SK-N-SH (cell line): ENCODE results near the gene DHCR24. TPM values are rescaled to one million over a fixed set of nuclear protein-coding genes. Genes with fewer than 3 reads are reported as not detected.

Source experiments
- CTCF ChIA-PET: fragments of 300-600, 350-600 bp; formaldehyde crosslinking; extraction: SDS; loops from one replicate; lab custom pipeline; 2021; lab: Yijun Ruan, JAX
- POLR2A ChIA-PET: fragments of 350-600 bp; sonication (Branson Sonifier 250); formaldehyde crosslinking; extraction: SDS; loops from one replicate; lab custom pipeline; 2020; ENCODE audit warnings: antibody characterized with exemption, inconsistent platforms; lab: Yijun Ruan, JAX
- DNase-seq: peaks from one replicate; pipeline ENCODE4 v3.0.0; 2012
- H2AFZ ChIP-seq: fragments of 200-600 bp; sonication (generic); 2 replicates; pipeline ENCODE4 v1.8.1; 2016; ENCODE audit warnings: antibody characterized with exemption, mild to moderate bottlenecking, low read depth
- H3F3A ChIP-seq: fragments of 200-600 bp; sonication (generic); replicated peaks from 2 replicates; pipeline ENCODE3; 2016; ENCODE audit warnings: antibody characterized with exemption, mild to moderate bottlenecking; ENCODE audit not compliant: insufficient read depth
- H3K27ac ChIP-seq, 2 experiments: fragments of 200-500 bp in 1 of 2; fragments of 200-600 bp in 1 of 2; sonication (Bioruptor generic) in 1 of 2; sonication (generic), shearing (Covaris generic) in 1 of 2; 2 replicates each; pipeline versions ENCODE4 v1.5.1 to v1.6.1; 2014 to 2016; ENCODE audit warnings: low read depth in 2 of 2, inconsistent platforms in 1 of 2, low read length in 1 of 2, mild to moderate bottlenecking in 1 of 2, mixed read lengths in 1 of 2
- H3K27me3 ChIP-seq: fragments of 200-600 bp; sonication (generic), shearing (Covaris generic); 2 replicates; pipeline ENCODE4 v1.6.1; 2016; ENCODE audit warnings: mixed run types; ENCODE audit not compliant: insufficient read depth
- H3K36me3 ChIP-seq, 2 experiments: fragments of 200-500 bp in 1 of 2; fragments of 200-600 bp in 1 of 2; sonication (Bioruptor generic) in 1 of 2; sonication (generic) in 1 of 2; replicated peaks in 1 of 2; 2 replicates each; pipeline versions ENCODE3 to v1.5.1; 2014 to 2016; ENCODE audit warnings: low read length in 1 of 2, mild to moderate bottlenecking in 1 of 2; ENCODE audit not compliant: insufficient read depth in 2 of 2, control insufficient read depth in 1 of 2
- H3K4me1 ChIP-seq, 2 experiments: fragments of 200-500 bp in 1 of 2; fragments of 200-600 bp in 1 of 2; sonication (Bioruptor generic) in 1 of 2; sonication (generic), shearing (Covaris generic) in 1 of 2; 2 replicates each; pipeline versions ENCODE4 v1.5.1 to v1.6.1; 2014 to 2016; ENCODE audit warnings: low read depth in 1 of 2, low read length in 1 of 2, mixed run types in 1 of 2; ENCODE audit not compliant: insufficient read depth in 2 of 2, control insufficient read depth in 1 of 2
- H3K4me2 ChIP-seq: fragments of 200-600 bp; sonication (generic), shearing (Covaris generic); 2 replicates; pipeline ENCODE4 v1.6.1; 2017; ENCODE audit warnings: mixed run types
- H3K4me3 ChIP-seq, 2 experiments: fragments of 200-500 bp in 1 of 2; fragments of 200-600 bp in 1 of 2; sonication (Bioruptor generic) in 1 of 2; sonication (generic), shearing (Covaris generic) in 1 of 2; 2 replicates each; pipeline versions ENCODE4 v1.5.1 to v1.8.1; 2014 to 2016; ENCODE audit warnings: low read depth in 2 of 2, inconsistent platforms in 1 of 2, low read length in 1 of 2, mild to moderate bottlenecking in 1 of 2, mixed read lengths in 1 of 2, moderate library complexity in 1 of 2
- H3K79me2 ChIP-seq: fragments of 200-600 bp; sonication (generic); 2 replicates; pipeline ENCODE4 v1.8.1; 2017; ENCODE audit warnings: mild to moderate bottlenecking; ENCODE audit not compliant: insufficient read depth
- H3K9ac ChIP-seq: fragments of 200-600 bp; sonication (generic); 2 replicates; pipeline ENCODE4 v1.6.1; 2017; ENCODE audit warnings: mixed run types
- H3K9me2 ChIP-seq: fragments of 200-600 bp; sonication (generic); 2 replicates; pipeline ENCODE4 v1.6.1; 2017; ENCODE audit warnings: mixed run types
- H3K9me3 ChIP-seq: fragments of 200-600 bp; sonication (generic); 2 replicates; pipeline ENCODE4 v1.6.1; 2017; ENCODE audit warnings: mixed run types, mild to moderate bottlenecking, moderate library complexity
- H4K20me1 ChIP-seq: fragments of 200-600 bp; sonication (generic); 2 replicates; pipeline ENCODE4 v1.6.1; 2017; ENCODE audit warnings: mild to moderate bottlenecking, mixed run types; ENCODE audit not compliant: insufficient read depth
- CTCF ChIP-seq: fragments of 200-600 bp; sonication (generic); IDR thresholded peaks from 2 replicates; pipeline ENCODE4 v1.6.1; 2017; ENCODE audit warnings: antibody characterized with exemption, mild to moderate bottlenecking, moderate library complexity
- ELF1 ChIP-seq: IDR thresholded peaks from 2 replicates; pipeline ENCODE4 v1.4.0; 2012
- FOSL2 ChIP-seq: IDR thresholded peaks from 2 replicates; pipeline ENCODE4 v1.4.0; 2012; ENCODE audit warnings: low read depth, mild to moderate bottlenecking, moderate library complexity, borderline replicate concordance
- FOXJ3 ChIP-seq: sonication (generic); formaldehyde crosslinking; IDR thresholded peaks from 2 replicates; pipeline ENCODE4 v1.5.1; 2020; ENCODE audit warnings: mild to moderate bottlenecking, missing genetic modification reagents
- GABPA ChIP-seq: IDR thresholded peaks from 2 replicates; pipeline ENCODE4 v1.4.0; 2012; ENCODE audit warnings: low read depth, mild to moderate bottlenecking
- GATA2 ChIP-seq: sonication (generic); formaldehyde crosslinking; IDR thresholded peaks from 2 replicates; pipeline ENCODE4 v1.5.0; 2020; ENCODE audit warnings: mild to moderate bottlenecking, missing genetic modification reagents
- MAX ChIP-seq: IDR thresholded peaks from 2 replicates; pipeline ENCODE4 v1.4.0; 2012; ENCODE audit warnings: low read depth
- NFIC ChIP-seq: IDR thresholded peaks from 2 replicates; pipeline ENCODE4 v1.4.0; 2012; ENCODE audit warnings: borderline replicate concordance
- NRF1 ChIP-seq: IDR thresholded peaks from 2 replicates; pipeline ENCODE4 v1.6.1; 2012; ENCODE audit warnings: low read depth, mild to moderate bottlenecking, low read length
- PBX3 ChIP-seq: IDR thresholded peaks from 2 replicates; pipeline ENCODE4; 2012
- POLR2AphosphoS5 ChIP-seq: IDR thresholded peaks from 2 replicates; pipeline ENCODE4 v1.6.1; 2012; ENCODE audit warnings: low read depth, low read length
- RAD21 ChIP-seq: IDR thresholded peaks from 2 replicates; pipeline ENCODE4 v1.6.1; 2012; ENCODE audit warnings: mild to moderate bottlenecking, low read length
- RCOR1 ChIP-seq: fragments of 150-350 bp; IDR thresholded peaks from 2 replicates; pipeline ENCODE4 v1.6.1; 2017; ENCODE audit warnings: antibody characterized with exemption, low read length
- REST ChIP-seq: IDR thresholded peaks from 2 replicates; pipeline ENCODE4 v1.6.1; 2012; ENCODE audit warnings: mild to moderate bottlenecking, low read depth, low read length, moderate library complexity
- RFX5 ChIP-seq: IDR thresholded peaks from 2 replicates; pipeline ENCODE4 v1.6.1; 2012; ENCODE audit warnings: mild to moderate bottlenecking, improper control_type of control experiment, low read length
- SIN3A ChIP-seq: IDR thresholded peaks from 2 replicates; pipeline ENCODE4 v1.6.1; 2012; ENCODE audit warnings: low read depth, mild to moderate bottlenecking, low read length, moderate library complexity, borderline replicate concordance
- SMC3 ChIP-seq: IDR thresholded peaks from 2 replicates; pipeline ENCODE4 v1.6.1; 2012; ENCODE audit warnings: low read depth, low read length, improper control_type of control experiment
- TAF1 ChIP-seq: IDR thresholded peaks from 2 replicates; pipeline ENCODE4 v1.6.1; 2012; ENCODE audit warnings: low read depth, mild to moderate bottlenecking, low read length, moderate library complexity, borderline replicate concordance
- WGBS: methylation state at CpG from one replicate; pipeline ENCODE4 v1.1.6; 2017; ENCODE audit warnings: low lambda C conversion rate; 5-methylcytosine and 5-hydroxymethylcytosine counted together
- polyA plus RNA-seq, 3 experiments: library from polyadenylated mRNA; depleted of rRNA; stranded (reverse); fragments of >200 nt; gene quantifications; 2 replicates each; pipeline ENCODE4 v1.2.3, GENCODE V29; 2012

Gene DHCR24
- polyA plus RNA-seq, 1 of the 3 experiments (the other 2 are of a cell fraction), result 4.3 TPM

GRCh38 chr1:54806931-54807611 lies 79.9 kb downstream of the DHCR24 start:
- Histone ChIP-seq H3K79me2 (no peaks in the 10 kb centered on the region), H3K9ac (no peak overlapping the region), H3K9me2 (no peaks in the 10 kb centered on the region), H3K9me3 (no peaks in the 10 kb centered on the region), H3F3A (no peaks in the 10 kb centered on the region), H3K4me3 (no peak overlapping the region), H3K36me3 (no peaks in the 10 kb centered on the region), H3K27ac (no peak overlapping the region), H2AFZ (no peak overlapping the region), H3K4me2 (no peak overlapping the region), H3K4me1 (peaks cover 0 to 2% of the 10 kb centered on the region in 2 experiments; a peak in 1 of 4 replicates), H3K27me3 (no peaks in the 10 kb centered on the region), H4K20me1 (no peaks in the 10 kb centered on the region)
- no peak for TF ChIP-seq MAX
- TF ChIP-seq GATA2, result no peak
- TF ChIP-seq POLR2AphosphoS5, result no peak
- no peak for TF ChIP-seq SMC3
- no peak for TF ChIP-seq REST
- no peak for TF ChIP-seq RFX5
- TF ChIP-seq TAF1, result no peak
- TF ChIP-seq NRF1, result no peak
- TF ChIP-seq PBX3, result no peak
- no peak for TF ChIP-seq RCOR1
- no peak for TF ChIP-seq FOXJ3
- TF ChIP-seq GABPA, result no peak
- TF ChIP-seq NFIC, result no peak
- TF ChIP-seq RAD21, result no peak
- no peak for TF ChIP-seq SIN3A
- TF ChIP-seq CTCF, result no peak
- TF ChIP-seq FOSL2, result no peak
- no peak for TF ChIP-seq ELF1
- ChIA-PET CTCF (interaction anchor here (0.5 to 2.6 kb wide), 6 partner anchors 15 to 816 kb away, joined by 3 to 13 read pairs (median 4); partner anchors contain the start of gene ACOT11), POLR2A (no interaction called here)
- 85% methylated on average over 6 of the region's 11 CpGs for WGBS
- no peak for DNase-seq
